Stimulated activated CD8-positive, alpha-beta memory T cell treated with anti-CD3 and anti-CD28 coated beads, Interleukin-15, amount 100 ng/mL, for 24 hours (primary cell): ENCODE measurements around the gene MOB3B.
"Not testable (repeated sequence)": the region's sequence is repeated elsewhere in the genome, so short reads cannot be mapped to it uniquely, and the experiment has no call there.

Source experiments
- DNase-seq: peaks from one replicate; pipeline ENCODE4 v3.0.0-alpha.2; 2020; ENCODE audit warnings: low read depth

The MOB3B gene

DNA sequence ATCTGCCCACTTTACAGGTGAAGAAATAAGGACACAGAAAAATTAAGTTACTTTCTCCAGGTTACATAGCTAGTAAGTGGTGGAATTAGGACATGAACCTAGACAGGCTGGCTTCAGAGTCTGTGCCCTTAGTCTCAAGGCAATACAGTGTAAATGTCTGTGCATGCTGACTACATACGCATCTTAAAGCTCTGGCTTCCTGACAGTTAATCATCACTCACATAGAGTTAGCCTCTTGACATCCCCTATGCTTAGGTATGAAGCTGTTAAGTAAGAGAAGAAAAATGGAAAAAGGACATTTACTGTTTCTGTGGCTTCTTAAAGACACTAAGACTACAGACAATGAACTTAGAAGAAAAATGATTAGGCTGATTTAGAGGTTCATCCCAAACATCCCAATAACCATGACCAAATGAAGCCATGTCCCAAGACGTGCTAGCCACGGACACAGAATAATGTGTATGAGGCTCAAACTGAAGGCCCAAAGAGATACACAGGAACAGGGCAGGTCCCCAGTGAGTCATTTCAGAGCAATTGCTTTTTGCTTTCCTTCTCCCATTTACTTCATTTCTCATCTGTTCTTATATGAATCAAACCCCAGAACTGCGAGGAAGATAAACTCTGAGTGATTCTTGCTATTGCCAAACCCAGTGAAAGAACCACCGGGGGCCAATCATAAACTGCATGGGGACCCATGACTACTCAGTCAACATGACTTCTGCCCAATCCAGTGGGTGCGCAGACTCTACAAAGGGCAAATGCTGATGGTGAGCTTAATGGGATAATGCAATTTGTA, 105.5 kb downstream of the MOB3B start:
- DNase-seq = no peak

- DNase-seq = no peak
Observed at GRCh38 chr9:27422279-27422834, 107.3 kb downstream of the MOB3B start.

DNA sequence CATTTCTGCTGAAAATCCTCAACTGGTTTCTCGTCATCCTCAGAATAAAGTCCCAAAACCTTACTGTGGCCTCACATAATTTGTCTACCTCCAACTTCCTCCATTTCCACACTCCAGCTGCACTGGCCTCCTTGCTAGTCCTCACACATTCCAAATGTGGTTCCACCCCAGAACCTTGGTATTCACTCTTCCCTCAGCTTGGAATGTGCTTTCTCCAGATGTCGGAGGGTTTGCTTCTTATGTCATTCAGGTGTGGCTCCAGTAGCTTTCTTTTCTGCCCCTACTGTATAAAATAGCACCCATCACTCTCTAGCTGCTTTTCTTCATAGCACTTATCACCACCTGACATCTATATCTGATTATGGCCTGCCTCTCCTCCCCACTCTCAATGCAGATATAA, 108.0 kb downstream of the MOB3B start:
- no peak for DNase-seq

DNA sequence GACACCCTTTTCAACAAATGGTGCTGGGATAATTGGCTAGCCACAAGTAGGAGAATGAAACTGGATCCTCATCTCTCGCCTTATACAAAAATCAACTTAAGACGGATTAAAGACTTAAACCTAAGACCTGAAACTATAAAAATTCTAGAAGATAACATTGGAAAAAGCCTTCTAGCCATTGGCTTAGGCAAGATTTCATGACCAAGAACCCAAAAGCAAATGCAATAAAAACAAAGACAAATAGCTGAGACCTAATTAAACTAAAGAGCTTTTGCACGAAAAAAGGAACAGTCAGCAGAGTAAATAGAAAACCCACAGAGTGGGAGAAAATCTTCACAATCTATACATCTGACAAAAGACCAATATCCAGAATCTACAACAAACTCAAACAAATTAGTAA, 110.1 kb downstream of the MOB3B start:
- DNase-seq = not testable (repeated sequence)

DNA sequence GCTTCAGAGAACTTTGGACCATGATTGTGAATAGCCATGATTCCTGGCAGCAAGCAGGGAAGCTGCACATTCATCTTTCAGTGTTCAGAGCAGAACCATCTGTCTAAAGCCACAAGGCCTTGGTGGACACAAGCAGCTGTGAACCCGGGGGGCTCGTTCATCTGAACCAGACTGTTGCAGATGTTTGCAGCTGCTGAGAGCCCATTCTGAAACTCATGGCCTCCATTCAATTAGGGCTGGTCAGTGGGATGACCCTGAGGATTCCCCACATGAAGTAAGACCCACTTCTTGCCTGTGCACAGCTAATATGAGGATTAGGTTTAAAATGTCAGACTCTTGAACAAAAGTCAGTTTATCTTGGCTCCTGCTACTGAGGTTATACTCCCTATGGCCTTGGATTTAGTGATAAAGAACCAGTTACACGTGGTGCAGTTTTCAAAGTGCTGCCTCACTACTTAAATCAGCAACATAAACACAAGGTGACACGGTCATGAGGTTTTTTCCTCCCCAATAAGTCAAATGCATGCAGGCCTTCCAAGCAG, 115.3 kb downstream of the MOB3B start:
- DNase-seq = no peak

DNA sequence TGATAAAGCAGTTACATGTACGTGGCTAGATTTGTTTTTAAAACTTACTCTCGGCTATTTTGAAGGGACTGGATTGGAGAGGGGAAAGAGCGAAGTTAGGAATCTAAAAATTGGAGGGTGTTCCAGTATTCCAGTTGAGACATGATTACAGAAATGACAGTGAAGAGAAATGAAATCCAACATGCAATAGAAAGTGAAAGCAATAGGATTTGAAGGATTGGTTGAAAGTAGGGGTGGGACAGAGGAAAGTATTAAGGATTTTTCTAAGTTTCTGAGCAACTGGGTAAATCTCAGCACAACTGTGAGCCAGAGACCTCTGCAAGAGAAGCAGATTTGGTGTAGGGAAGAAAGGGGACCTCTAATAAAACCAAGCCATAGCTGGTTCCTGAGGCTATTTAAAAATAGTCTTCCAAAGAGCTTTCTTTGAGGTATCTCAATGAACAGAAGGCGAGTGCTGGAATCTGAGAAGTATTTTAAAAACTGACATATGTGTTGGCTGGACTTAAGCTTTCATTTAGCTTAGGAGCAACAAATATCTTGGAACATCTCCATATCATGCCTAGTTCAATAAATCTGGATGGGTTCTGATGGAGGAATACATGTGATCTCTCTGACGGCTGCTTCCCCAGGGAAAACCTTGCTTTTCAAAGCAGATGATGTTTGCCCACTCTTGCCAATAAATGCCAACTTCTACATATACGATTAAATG, 115.9 kb downstream of the MOB3B start:
- DNase-seq = no peak

GRCh38 chr9:27412963-27413362, 116.7 kb downstream of the MOB3B start:
- no peak for DNase-seq

GRCh38 chr9:27412081-27412480, 117.5 kb downstream of the MOB3B start:
- DNase-seq = no peak

DNA sequence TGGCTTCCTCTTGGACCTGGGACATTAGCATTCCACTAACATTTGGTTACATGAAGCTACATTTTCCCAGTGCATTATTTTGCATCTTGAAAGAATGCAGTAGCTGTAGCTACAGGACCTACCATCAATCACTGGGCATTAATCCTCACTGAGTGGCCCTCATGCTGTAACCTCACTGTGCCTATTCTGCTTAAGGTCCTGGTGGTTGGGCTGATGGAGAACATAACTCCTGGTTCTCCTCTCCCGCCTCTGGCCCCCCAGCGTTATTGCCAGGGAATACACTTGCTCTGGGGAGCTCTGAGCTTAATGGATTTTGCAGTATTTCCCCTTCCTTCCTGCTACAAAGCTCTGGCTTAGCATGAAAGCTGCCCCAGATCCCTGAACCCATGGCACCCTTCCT, 121.1 kb downstream of the MOB3B start:
- DNase-seq = no peak

DNA sequence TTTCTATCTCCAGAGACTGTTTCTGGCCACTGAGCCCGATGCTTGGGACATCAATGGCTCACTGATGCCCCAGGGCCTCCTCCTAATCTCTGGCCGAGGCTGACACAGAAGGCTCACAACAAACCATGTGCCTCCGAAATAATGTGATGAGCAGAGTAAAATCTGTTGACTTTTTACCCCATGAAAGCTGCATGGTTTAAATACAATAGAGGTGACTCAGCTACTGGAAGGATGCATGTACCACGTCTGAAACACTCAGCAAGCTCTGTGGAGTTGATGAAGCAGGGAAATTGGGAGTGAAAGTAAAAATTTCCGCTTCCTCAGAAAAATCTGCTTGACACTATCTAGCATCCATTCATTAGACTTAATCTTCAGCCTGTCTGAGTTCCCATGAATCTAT, 121.6 kb downstream of the MOB3B start:
- DNase-seq = no peak

DNA sequence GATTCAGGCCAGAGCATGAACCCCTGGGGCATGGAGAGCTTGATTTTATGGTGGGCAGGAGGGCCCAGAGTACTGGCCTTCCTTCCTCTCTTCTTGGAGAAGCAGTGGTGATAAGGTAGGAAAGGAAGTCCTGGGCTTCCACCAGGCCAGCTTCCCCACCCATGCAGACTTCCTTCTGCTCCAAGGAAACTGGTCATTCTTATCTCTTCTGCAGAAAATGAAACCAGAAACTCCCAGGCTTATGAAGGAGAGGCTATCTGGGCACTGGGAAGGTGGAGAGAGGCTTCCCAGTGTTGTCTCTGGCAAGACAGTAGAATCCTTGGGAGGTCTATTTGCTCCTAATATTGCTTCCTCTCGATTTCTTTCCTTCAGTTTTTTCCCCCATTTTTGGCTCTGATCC, 122.1 kb downstream of the MOB3B start:
- DNase-seq = no peak

- no peak for DNase-seq
Observed at GRCh38 chr9:27404661-27405060, 125.0 kb downstream of the MOB3B start.

DNA sequence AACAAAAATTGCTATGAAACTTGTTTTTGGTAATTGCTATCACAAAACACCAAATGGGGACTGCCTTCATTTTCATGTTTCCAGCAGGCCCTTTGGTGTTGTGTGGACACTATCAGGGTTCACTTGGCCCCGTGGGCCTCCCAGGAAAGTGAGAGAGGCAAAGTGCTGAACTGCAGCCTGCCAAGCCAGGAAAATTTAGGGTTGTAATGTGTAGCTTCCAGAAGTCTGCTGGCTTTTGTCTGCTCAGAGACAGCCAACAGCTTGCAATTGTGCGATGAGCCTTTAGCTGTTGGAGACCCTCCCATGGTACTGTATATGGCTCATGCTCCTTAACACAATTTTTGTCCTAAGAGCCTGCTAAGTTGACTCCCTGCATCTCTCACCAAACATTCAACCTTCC, 127.0 kb downstream of the MOB3B start:
- no peak for DNase-seq

DNA sequence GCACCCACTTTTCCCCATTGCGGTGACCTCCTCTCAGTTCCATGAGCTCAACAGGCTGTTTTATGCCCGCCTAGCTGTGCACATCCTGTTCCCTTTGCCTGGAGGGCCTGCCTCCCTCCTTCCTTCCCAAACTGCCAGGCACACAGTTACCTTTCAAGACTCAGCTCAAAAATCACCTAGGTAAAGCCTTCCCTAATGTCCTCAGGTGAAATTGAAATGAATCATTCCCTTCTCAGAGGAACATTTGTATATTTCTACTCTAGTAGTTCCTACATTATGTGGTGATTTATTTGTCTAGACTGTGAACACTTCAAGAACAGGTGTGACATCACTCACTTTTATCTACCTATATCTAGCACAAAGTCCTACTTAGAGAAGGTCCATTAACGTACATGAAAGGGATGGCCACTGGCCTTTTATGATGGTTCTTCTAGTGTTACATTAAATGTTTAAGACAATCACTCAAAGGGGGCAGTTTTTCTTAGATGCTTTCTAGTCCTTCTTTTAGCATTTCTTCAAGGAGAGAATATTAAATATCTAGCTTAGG, 129.2 kb downstream of the MOB3B start:
- no peak for DNase-seq

- DNase-seq = no peak
Observed at GRCh38 chr9:27398982-27399653, 130.5 kb downstream of the MOB3B start.

- DNase-seq = no peak
Observed at GRCh38 chr9:27396495-27396894, 133.1 kb downstream of the MOB3B start.

DNA sequence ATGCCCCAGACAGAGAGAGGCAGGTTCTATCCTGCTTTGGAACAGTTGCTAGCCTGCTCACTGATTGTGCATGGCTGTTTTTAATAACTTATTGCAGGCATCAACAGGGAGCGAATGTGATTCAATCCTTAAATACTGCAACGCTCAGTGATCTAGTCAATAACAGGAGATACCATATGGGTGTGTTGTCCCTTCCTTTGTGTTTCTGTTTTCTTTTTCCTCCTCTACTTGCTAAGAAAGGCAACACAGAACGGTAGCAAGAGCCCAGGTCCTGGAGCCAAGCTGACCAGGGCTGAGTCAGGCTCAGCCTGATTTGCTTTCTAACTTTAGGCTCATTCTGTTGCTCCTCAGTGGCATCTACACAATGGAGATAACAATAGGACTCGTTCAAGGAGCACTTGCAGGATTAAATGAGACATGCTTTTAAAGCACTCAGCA, 134.1 kb downstream of the MOB3B start:
- no peak for DNase-seq

DNA sequence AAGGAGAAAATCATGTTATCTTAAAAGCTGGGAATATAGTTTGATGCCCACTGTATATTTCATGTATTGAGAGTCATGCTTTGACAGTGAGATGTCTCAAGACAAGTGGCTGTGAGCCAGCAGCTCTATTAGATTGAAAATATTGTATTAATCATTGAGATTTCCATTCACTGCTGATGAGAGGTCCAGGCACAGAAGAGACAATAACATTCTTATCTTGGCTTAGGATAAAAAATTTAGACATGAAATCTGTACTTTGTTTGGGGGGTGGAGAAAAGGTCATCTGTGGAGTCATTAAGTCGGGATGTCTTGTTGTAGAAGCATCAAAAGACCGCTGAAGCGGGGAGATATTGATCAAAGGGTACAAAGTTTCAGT, 134.8 kb downstream of the MOB3B start:
- DNase-seq = no peak

DNA sequence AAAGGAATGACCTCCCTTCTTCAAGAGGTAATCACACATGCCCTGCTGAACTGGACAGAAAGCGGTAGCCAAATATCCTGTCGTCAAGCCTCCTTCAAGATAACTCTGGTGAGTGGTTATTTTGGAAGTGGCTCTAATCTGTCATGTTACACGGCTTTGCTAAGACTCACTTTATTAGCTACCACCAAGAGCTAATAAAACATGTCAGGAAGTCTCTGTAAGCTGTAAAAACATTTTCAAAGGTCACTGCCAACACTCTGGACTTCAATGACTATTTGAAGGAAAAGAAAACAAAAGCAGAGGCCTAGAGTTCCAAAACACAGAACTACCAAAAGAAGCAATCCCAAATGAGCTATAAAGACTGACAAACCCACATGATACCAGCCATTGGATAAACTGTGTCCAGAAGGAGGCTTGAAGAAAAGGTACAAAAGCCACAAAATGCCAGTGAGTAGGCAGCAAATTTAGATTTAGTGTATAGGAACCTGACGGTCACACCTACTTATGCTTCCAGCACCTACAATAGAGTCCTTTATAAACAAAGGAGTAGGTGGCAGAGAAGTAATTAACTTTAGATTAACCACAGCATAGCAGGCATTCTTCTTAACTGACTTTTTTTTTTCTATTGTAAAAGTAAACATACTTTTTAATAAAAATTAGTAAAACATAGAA, 135.3 kb downstream of the MOB3B start:
- no peak for DNase-seq

DNA sequence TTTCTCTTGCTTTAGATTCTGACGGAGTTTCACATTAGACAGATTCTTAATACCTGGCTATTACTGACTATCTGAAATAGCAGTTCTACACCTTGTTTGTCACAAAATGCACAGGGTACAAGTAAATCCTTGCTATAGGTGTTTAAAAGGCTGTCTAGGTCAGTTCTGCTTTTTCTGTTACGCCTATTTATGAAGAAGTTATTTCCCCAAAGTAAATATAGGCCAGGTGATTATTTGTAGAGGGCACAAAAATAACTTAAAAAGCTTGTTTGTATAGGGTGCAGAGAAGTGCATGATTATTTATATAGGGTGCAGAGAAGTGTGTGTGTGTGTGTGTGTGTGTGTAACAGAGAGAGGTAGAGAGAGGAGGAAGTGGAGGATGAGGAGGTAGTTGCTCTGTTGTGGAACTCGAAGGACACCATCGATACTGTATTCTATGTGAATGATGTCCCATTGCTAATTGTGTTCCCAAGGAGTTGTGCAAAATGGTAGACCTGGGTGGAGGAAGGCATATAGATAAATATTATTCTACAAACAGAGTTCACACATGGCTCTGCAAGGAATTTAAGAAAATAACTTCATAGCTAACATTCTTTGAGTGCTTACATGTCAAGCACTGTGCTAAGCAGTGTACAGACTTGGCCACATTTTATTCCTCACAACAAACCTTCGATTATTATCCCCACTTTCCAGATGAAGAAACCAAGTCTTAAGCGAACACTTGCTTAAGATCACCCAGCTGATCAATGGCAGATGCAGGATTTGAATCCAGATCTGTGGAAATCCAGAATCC, 136.4 kb downstream of the MOB3B start:
- DNase-seq = no peak

DNA sequence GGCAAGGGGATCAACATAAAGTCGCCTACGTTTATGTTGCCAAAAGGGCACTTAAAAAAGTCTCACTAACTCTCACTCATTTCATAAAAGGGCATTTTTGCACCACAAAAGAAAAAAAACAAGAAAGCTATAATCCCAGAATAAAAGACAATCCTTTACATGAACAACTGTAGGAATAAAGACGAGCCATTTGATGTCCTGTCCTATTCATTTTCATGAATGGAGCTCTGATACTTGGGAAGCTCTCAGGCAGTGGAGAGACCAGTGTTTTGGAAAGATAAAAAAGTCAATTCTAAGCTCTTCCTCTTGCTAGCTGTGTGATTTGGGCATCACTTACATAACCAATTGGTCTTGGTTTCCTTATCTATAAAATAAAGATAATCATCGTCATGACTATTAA, 137.2 kb downstream of the MOB3B start:
- no peak for DNase-seq
